Measurements from ENCODE around the gene UBXN11. TPM values are rescaled to one million over a fixed set of nuclear protein-coding genes. Genes with fewer than 3 reads are reported as not detected.

The UBXN11 gene
- total and polyA plus RNA-seq, 2 of the 13 experiments (the other 11 are each of a cell fraction or from before 2014, with no cell fraction given), result 9.3 to 10.4 TPM

DNA sequence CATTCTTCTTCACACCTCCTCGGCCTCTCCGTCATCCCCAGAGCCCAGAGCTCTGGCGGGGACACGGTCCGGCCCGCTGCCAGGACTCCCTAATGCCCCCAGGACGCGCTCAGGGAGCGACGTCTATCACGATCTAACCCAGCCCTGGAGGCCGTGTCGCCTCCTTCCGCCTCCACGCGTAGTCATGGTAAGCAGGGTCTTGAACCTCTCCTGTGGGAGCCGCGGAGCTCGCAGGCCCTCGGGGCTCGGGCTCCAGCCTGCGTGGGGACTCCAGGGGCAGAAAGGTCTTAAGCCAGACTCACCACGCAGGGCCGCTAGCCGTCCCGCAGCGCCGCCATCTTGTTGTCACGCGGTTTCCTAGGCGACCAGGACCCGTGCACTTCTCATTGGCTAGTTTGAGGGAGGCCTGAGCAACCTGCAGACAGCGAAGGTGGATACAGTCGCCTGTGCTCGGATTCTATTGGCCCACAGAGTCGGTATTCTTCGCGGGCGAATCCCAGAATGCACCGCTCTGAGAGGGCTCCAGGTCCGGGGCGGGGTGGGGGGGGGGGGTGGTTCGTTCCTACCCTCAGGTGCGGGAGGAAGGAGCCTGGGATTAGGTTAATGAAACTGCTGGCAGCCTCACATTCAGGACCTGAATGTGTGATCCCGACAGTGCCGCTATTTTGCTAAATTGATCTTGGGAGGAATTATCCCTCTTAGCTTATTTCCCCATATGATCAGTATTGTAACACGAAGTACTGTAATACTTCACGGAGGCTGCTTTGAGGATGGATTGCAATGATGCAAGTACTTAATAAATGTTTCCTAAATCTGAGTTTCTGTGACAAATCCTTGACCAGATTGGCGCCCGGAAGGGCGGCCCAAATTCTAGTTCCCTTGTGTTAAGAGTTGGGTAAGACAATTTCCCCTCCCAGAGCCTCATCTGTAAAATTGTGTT is at the start of gene UBXN11 (continued):
- TF ChIP-seq, protein P1, sequence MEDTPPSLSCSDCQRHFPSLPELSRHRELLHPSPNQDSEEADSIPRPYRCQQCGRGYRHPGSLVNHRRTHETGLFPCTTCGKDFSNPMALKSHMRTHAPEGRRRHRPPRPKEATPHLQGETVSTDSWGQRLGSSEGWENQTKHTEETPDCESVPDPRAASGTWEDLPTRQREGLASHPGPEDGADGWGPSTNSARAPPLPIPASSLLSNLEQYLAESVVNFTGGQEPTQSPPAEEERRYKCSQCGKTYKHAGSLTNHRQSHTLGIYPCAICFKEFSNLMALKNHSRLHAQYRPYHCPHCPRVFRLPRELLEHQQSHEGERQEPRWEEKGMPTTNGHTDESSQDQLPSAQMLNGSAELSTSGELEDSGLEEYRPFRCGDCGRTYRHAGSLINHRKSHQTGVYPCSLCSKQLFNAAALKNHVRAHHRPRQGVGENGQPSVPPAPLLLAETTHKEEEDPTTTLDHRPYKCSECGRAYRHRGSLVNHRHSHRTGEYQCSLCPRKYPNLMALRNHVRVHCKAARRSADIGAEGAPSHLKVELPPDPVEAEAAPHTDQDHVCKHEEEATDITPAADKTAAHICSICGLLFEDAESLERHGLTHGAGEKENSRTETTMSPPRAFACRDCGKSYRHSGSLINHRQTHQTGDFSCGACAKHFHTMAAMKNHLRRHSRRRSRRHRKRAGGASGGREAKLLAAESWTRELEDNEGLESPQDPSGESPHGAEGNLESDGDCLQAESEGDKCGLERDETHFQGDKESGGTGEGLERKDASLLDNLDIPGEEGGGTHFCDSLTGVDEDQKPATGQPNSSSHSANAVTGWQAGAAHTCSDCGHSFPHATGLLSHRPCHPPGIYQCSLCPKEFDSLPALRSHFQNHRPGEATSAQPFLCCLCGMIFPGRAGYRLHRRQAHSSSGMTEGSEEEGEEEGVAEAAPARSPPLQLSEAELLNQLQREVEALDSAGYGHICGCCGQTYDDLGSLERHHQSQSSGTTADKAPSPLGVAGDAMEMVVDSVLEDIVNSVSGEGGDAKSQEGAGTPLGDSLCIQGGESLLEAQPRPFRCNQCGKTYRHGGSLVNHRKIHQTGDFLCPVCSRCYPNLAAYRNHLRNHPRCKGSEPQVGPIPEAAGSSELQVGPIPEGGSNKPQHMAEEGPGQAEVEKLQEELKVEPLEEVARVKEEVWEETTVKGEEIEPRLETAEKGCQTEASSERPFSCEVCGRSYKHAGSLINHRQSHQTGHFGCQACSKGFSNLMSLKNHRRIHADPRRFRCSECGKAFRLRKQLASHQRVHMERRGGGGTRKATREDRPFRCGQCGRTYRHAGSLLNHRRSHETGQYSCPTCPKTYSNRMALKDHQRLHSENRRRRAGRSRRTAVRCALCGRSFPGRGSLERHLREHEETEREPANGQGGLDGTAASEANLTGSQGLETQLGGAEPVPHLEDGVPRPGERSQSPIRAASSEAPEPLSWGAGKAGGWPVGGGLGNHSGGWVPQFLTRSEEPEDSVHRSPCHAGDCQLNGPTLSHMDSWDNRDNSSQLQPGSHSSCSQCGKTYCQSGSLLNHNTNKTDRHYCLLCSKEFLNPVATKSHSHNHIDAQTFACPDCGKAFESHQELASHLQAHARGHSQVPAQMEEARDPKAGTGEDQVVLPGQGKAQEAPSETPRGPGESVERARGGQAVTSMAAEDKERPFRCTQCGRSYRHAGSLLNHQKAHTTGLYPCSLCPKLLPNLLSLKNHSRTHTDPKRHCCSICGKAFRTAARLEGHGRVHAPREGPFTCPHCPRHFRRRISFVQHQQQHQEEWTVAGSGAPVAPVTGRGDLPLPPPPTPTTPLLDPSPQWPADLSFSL (CRISPR knock-in tag; IDR thresholded peaks at IDR 0.05), result no peak
- TF ChIP-seq, protein P2, sequence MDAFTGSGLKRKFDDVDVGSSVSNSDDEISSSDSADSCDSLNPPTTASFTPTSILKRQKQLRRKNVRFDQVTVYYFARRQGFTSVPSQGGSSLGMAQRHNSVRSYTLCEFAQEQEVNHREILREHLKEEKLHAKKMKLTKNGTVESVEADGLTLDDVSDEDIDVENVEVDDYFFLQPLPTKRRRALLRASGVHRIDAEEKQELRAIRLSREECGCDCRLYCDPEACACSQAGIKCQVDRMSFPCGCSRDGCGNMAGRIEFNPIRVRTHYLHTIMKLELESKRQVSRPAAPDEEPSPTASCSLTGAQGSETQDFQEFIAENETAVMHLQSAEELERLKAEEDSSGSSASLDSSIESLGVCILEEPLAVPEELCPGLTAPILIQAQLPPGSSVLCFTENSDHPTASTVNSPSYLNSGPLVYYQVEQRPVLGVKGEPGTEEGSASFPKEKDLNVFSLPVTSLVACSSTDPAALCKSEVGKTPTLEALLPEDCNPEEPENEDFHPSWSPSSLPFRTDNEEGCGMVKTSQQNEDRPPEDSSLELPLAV (CRISPR knock-in tag; conservative IDR thresholded peaks at IDR 0.05; ENCODE audit: low read depth), result no peak
- TF ChIP-seq, protein P3, sequence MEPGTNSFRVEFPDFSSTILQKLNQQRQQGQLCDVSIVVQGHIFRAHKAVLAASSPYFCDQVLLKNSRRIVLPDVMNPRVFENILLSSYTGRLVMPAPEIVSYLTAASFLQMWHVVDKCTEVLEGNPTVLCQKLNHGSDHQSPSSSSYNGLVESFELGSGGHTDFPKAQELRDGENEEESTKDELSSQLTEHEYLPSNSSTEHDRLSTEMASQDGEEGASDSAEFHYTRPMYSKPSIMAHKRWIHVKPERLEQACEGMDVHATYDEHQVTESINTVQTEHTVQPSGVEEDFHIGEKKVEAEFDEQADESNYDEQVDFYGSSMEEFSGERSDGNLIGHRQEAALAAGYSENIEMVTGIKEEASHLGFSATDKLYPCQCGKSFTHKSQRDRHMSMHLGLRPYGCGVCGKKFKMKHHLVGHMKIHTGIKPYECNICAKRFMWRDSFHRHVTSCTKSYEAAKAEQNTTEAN (CRISPR knock-in tag; conservative IDR thresholded peaks at IDR 0.05), result no peak
- no peak for TF ChIP-seq NONO (IDR thresholded peaks at IDR 0.05)
- TF ChIP-seq NONO (CRISPR knock-in tag; conservative IDR thresholded peaks at IDR 0.05), result 0 out of 2 replicates have a peak, but pooled peaks have one; percentile 29
- TF ChIP-seq MATR3 (CRISPR knock-in tag; IDR thresholded peaks at IDR 0.05), result no peak
- TF ChIP-seq, protein P4, sequence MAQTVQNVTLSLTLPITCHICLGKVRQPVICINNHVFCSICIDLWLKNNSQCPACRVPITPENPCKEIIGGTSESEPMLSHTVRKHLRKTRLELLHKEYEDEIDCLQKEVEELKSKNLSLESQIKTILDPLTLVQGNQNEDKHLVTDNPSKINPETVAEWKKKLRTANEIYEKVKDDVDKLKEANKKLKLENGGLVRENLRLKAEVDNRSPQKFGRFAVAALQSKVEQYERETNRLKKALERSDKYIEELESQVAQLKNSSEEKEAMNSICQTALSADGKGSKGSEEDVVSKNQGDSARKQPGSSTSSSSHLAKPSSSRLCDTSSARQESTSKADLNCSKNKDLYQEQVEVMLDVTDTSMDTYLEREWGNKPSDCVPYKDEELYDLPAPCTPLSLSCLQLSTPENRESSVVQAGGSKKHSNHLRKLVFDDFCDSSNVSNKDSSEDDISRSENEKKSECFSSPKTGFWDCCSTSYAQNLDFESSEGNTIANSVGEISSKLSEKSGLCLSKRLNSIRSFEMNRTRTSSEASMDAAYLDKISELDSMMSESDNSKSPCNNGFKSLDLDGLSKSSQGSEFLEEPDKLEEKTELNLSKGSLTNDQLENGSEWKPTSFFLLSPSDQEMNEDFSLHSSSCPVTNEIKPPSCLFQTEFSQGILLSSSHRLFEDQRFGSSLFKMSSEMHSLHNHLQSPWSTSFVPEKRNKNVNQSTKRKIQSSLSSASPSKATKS (CRISPR knock-in tag; IDR thresholded peaks at IDR 0.05), result no peak
- no peak for TF ChIP-seq MAFG (CRISPR knock-in tag; IDR thresholded peaks at IDR 0.05)
- TF ChIP-seq HCFC1 (IDR thresholded peaks at IDR 0.05; ENCODE audit: low read depth, low read length), result peak; percentile 47; the same call in 1 of the 2 replicates
- no peak for TF ChIP-seq MTA3 (CRISPR knock-in tag; IDR thresholded peaks at IDR 0.05)
- TF ChIP-seq HOXA9 (CRISPR knock-in tag; IDR thresholded peaks at IDR 0.05; ENCODE audit: borderline replicate concordance), result no peak
- TF ChIP-seq JUND (CRISPR knock-in tag; IDR thresholded peaks at IDR 0.05), result no peak
- TF ChIP-seq KLF12 (CRISPR knock-in tag; IDR thresholded peaks at IDR 0.05; ENCODE audit: borderline replicate concordance), result no peak
- TF ChIP-seq ZNF260 (CRISPR knock-in tag; IDR thresholded peaks at IDR 0.05; ENCODE audit: borderline replicate concordance, low read depth), result no peak
- no peak for TF ChIP-seq ZNF264 (CRISPR knock-in tag; IDR thresholded peaks at IDR 0.05)
- TF ChIP-seq HNRNPL (IDR thresholded peaks at IDR 0.05; ENCODE audit: low read depth, low read length), result no peak
- TF ChIP-seq TBX2 (CRISPR knock-in tag; IDR thresholded peaks at IDR 0.05; ENCODE audit: borderline replicate concordance), result no peak
